Pons (tissue), 1 donor: ENCODE results near the gene KLHL6.

Experiments
- DNase-seq: peaks from one replicate; pipeline ENCODE4 v3.0.0-alpha.2; 2016; ENCODE audit warnings: low spot score

KLHL6 gene

DNA sequence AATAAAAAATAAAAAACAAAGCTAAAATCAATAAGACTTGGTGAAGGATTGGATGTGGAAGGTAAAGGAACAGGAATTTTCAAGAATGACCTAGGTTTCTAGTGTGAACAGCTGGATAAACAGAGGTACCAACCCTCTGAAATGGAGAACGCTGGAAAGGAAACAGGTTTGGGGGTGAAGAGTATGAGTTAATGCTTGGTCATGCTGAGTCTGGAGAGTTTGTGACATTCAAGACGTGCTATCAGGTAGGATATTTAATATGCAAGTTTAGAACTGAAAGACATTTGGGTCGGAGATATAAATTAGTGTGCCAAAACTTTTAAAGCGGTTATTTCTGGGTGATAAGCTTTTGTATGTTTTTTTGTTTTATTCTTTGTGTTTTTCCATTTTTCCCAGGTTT, 11.4 kb upstream of the KLHL6 start:
- no peak for DNase-seq

- DNase-seq: no peak
Observed at GRCh38 chr3:183564046-183564445, 8.5 kb upstream of the KLHL6 start.

DNA sequence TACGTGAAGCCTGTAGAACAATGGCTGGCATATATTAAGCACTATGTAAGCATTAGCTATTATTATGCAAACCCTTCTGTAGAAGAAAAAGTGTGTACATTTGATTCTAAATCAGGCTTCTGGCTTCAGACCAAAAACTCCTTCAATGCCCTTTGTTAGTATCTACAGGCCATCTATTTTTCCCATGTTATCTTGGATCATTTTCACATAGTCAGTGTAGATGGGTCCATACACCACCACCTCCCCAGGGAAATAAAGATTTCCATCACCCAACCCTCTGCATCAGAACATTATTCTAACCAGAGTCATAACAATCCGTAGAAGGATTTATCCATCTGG, 8.0 kb upstream of the KLHL6 start:
- DNase-seq: no peak

DNA sequence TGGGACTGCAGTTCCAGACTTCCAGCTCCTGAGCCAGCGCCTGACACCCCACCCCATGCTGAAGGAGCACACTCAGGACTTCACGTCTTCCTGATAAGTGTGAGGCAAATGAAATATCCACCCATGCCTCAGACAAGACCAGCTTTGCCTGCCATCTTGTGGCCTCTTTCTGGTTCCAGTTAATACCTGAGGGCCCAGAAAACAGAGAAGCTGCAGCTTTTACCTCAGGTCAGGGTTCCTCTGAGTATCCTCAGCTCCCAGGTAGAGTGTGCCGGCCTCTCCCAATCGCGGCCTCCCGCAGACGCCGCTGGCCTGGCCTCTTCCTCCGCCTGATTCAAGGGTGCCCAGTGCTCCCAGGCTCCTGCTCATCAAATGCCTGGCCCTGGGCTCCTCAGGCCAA, 5.1 kb upstream of the KLHL6 start:
- DNase-seq: no peak

DNA sequence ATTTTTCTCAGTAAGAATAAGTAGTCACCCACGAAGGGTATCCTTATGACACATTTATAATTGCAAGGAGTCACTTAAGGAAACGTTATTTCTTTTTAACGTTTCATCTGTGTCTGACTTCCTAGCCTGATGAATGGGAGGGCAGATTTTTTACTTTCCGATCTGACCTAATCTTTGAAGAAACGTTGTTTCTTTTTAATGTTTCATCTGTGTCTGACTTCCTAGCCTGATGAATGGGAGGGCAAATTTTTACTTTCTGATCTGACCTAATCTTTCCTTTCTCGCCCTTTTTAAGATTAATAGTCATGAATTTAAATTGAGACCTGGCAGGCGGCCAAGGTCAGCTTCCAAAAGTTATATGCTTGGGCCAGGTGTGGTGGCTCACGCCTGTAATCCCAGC, 3.0 kb upstream of the KLHL6 start:
- no peak for DNase-seq

GRCh38 chr3:183556722-183557121, 1.2 kb upstream of the KLHL6 start:
- no peak for DNase-seq

DNA sequence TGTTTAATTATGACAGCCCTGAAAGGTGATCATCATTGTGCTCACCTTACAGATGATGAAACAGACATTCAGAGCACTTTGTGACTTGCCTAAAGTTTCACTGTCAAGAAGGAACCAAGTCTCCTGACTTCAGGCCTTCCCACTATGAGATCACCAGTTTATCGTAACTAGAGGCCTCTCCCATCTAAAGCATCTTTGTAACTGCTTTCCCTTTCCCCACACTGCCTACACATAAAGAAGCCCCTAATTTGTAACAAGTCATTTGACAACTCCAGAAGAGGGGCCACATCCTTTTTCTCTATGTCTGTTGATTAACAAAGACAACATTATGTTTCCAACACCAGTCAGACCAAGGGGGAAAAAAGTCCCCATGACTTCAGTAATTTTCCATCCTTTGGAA, 1.1 kb downstream of the KLHL6 start:
- peak; percentile 73 for DNase-seq

DNA sequence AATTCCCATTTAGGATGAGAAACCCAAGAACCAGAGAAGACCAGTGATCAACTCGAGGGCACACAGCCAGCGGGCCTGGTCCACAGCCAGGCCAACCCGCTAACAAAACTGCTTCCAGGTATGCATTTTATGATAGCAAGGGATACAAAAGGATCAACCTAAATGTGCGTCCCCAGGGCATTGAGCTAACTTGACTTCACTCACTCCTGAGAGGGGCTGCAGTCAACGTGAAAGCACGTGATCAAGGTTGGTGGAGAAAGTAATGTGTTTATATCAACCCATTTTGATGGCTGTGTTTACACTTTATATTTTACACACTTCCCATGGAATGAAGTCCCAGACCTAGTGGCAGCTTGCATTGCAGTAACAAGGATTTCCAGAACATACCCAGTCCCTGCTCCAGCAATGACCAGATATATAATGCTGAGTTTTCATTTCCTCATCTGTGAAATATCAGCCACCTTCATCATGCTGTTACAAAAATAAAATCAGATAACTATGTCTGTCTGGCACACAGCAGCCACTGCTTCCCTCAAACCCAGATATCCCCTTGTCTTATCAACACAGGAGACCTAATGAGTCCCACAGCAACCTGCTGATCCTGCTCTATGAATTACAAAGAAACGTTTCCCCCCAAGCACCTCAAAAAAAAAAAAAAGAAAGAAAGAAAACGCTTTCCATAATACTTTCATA, 2.0 kb downstream of the KLHL6 start:
- no peak for DNase-seq

DNA sequence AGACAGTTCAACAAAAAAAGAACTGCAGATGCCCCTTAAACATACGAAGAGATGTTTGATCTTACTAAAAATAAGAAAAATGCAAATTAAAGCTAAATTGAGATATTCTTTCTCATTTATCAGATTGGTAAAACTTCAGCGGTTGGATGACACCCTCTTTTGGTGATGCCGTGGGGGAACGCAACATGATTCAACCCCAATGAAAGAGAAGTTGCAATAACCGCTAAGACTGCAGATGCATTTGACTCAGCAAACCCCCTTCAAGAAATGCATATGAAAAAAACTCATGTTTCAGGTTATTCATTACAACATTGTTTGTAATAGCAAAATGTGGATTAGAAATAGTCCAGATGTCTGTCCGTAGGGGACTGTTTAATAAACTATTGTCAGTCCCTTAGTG, 3.6 kb downstream of the KLHL6 start:
- no peak for DNase-seq

- DNase-seq: no peak
Observed at GRCh38 chr3:183548262-183548769, 7.2 kb downstream of the KLHL6 start.

- DNase-seq: no peak
Observed at GRCh38 chr3:183546625-183547024, 8.9 kb downstream of the KLHL6 start.

DNA sequence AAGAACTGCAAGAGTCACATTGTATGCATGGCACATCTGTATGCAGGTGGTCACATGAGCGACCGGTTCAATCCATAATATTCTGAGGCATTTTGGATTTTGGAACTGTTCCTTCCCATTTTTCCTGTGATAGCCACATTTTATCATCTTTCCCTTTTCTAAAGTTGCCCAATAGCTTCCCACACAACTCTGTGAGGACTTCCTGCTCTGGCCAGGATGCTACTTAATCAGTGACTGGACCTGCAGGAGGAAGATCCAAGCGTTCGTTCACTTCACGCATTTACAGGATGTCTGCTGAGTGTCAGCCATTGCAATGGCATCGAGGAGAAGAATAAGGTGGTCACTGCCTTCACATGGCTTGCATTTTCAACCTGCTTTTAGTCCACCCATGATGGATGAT, 9.8 kb downstream of the KLHL6 start:
- no peak for DNase-seq

DNA sequence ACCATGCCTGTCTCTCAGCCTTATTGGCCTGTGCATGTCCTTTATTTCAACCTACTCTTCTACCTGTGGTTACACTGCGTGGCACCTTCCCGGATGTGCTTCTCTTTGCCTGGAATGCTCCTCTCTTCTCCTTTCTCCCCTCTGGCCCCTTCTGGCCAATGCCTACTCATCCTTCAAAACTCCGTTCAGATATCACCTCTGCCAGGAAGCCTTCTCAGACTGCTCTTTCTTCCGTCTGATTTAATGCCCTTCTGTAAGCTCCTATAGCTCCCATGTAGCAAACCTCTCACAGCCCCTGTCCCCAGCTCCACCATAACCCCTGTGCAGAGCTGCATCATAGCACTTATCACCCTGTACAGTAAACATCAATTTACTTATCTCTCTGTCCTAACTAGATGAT, 13.2 kb downstream of the KLHL6 start:
- DNase-seq: no peak

- DNase-seq: no peak
Observed at GRCh38 chr3:183541738-183542137, 13.8 kb downstream of the KLHL6 start.

DNA sequence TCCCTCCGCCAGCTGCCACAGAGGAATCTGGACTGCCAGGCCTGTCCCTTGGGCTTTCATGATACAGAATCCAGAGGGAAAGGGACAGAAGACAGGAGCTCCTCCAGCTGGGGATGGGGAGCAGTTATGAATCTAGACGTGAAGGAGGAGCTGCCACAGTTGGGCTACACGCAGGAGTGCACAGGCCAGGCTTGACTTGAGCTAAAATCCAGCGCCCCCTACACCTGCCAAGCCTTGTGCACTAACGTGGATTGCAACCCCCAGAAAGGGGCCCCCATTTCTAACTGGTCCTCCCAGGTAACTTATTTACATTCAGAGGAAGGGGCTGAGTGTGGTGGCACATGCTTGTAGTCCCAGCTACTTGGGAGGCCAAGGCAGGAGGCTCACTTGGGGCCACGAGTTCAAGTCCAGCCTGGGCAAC, 14.3 kb downstream of the KLHL6 start:
- DNase-seq: no peak

DNA sequence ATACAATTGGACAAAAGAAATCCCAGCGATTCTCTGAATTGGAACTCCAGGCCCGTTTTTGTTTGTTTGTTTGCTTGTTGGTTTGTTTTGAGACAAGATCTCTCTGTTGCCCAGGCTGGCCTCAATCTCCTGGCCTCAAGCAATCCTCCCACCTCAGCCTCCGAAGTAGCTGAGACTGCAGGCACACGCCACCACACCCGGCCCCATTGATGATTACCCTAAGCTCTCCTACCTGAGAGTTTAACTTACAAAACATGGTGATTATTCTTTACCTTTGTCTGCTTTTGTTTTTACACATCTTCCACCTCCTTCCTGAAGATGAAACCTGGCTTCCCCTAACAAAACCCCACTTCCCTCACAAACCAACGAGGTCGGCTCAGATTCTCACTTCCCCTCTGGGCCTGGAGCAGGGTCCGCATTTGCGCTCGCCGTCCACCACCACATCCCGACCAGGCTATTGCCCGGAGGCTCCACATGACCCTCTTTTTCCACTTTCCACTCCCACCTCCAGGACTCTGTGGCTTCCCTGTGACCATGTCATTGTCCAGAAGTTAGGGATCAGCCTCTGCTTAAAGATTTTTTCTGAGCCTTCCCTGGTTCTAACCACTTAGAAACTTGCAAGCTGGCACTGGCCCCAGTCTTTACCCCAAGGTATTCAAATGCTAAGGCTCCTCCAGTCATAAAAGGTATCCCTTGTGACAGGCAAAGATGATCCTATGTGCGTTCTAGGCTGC, 14.8 kb downstream of the KLHL6 start:
- DNase-seq: no peak

- DNase-seq: no peak
Observed at GRCh38 chr3:183539811-183540210, 15.7 kb downstream of the KLHL6 start.

DNA sequence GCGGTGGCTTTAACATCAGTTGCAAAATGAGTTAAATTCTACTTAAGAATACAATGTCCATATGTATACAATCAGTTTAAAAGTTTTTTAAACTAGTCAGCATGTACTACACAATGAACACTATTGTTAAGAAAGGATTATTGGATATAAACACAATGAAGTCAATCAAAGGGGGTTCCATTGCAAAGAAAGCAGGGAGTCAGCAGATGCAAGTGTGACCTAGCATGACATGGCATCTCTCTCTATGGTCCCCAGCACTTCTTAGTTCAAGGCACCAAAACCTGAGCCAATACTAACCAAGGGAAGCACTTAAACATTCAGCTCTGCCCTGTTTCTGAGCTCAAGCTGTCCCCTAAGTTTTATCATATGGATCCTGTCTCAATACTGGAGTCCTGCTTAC, 17.0 kb downstream of the KLHL6 start:
- no peak for DNase-seq

- DNase-seq: peak; percentile 78
Observed at GRCh38 chr3:183537295-183537730, 18.2 kb downstream of the KLHL6 start.

DNA sequence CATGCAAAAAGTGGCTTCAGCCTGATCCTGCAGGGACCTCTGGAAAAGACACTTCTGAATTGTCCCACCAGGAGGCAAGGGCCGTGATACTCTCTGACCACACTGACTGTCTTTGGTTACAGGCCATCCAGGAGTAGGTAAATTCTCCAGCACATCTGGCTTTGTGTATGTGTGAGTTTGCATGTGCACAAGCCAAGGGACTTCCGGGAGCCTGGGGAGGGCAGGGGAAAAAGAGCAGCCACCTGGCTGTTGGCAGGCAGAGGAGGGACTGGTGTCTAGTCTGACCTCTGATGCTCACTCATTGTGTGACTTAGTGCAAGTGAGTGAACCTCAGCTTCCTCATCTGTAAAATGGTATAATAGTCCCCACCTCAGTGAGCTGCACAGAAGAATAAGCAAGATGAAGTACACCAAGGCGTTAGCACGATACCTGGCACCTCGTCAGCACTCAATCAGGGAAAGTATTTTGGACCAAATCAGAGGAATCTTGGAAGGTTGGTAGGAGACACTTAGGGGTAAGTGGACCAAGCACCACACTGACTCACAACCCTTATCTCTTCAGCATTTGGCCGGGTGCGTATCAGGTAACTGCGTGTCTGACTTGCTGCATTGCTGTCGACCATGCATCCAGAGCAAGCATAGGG, 19.1 kb downstream of the KLHL6 start:
- DNase-seq: no peak

DNA sequence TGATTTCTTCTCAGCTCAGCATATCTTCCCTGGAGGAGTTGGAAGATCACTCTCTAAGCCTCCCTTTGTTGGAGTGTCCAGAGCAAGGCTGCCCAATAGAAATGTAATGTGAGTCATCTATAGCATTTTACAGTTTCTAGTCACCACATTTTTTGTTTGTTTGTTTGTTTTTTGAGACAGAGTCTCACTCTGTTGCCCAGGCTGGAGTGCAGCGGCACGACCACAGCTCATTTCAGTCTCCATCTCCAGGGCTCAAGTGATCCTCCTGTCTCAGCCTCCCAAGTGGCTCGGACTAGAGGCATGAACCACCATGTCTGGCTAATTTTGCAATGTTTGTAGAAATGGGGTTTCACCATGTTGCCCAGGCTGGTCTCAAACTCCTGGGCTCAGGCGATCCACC, 21.3 kb downstream of the KLHL6 start:
- DNase-seq: no peak

DNA sequence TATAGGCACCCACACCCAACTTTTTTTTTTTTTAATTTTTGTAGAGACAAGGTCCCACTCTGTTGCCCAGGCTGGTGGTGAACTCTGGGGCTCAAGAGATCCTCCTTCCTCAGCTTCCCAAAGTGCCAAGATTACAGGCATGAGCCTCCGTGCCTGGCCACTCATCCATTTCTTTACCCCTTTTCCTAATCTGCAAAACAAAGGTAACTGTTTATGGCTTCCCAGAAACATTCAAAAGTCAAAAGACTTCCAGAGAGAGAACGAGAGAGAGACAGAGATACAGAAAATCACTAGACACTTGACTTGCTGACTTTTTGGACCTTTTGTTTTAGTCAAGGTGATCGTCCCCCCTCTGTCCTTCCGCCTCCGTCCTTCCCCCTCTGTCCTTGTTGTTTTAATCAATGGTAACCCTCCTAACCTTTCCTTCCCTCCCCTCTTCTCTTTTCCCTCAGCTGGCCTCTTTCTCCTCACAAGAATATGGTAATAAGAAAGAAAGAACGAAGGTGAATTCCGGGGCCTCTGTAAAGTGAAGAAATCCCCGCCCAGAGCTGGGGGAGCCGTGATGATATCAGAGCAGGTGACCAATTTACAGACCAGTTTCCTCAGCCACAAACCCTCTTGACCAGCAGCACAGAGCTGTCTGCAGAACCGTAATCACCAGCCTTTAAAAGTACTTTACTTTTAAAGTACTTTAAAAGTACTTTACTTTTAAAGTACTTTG, 21.9 kb downstream of the KLHL6 start:
- no peak for DNase-seq
